ENCODE measurements around the gene CALD1.

The CALD1 gene

GRCh38 chr7:134870156-134870555, 90.7 kb downstream of the CALD1 start:
- DNase-seq, result no peak

GRCh38 chr7:134870781-134871180, 91.3 kb downstream of the CALD1 start:
- DNase-seq, result no peak

GRCh38 chr7:134873253-134873652, 93.8 kb downstream of the CALD1 start:
- no peak for DNase-seq

GRCh38 chr7:134874407-134874806, 95.0 kb downstream of the CALD1 start:
- DNase-seq, result no peak

GRCh38 chr7:134875867-134876266, 96.4 kb downstream of the CALD1 start:
- no peak for DNase-seq

- no peak for DNase-seq
These were observed 99.4 kb downstream of the CALD1 start for GRCh38 chr7:134878746-134879357.

DNA sequence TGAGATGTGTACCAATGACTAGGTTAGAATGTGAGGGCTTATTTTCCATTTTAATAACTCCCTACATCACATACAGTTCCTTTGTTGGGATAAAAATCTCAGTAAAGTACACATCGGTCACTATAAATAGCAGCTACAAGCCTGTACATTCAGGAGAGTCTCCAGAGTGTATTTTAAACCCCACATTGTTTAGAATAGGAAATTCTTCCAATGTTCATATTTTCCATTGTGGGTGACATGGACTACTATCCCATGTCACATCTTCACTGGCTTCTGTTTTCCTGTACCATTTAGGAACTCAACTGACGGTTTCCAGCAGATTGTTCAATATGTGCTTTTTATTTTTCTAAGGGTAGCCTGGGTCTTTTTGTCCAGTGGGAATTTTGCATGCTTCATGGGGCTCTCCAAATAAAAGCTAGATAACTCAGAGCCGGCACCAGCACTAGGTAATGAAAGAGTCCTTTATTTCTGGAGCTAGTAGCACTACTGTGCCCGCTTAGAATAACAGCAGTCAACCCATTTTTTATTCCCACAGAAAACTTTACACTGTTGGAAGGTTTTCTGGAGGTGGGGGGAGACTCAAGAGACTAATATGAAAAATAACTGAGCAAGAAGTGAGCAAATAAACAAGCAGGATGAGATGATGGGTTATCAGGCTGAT, 100.5 kb downstream of the CALD1 start:
- DNase-seq, result no peak

- no peak for DNase-seq
These were observed 103.0 kb downstream of the CALD1 start for GRCh38 chr7:134882481-134882880.

DNA sequence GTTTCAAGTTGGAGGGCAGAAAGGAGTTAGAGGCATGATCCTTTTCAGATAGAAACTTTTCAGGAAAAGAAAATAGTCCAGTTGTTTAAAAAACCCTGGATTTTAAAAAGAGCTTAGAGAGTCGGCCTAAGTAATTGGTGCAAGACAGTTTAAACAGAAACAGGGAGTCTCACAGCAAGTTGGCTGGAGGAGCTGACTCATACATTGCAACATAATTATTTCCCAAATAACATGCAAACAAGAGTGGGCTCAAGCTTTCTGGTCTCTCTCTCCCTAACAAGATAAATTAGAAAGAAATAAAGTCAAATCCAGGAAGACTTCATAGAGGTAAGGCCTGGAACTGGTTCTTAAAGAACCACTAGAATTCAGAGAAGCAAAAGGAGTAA, 106.5 kb downstream of the CALD1 start:
- no peak for DNase-seq

- no peak for DNase-seq
These were observed 107.1 kb downstream of the CALD1 start for GRCh38 chr7:134886353-134887057.

DNA sequence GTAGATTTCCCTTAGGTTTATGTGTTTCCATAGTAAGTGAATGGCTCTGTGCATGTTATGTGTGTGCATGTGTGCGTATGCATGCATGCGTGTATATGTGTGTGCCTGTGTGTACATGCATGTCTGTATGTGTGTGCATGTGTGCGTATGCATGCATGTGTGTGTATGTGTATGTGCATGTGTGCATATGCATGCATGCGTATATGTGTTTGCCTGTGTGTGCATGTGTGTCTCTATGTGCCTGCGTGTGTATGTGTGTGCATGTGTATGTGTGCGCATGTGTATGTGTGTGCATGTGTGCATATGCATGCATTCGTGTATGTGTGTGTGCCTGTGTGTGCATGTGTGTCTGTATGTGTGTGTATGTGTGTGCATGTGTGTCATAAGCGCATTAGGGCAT, 108.1 kb downstream of the CALD1 start:
- no peak for DNase-seq

GRCh38 chr7:134888141-134888740, 108.8 kb downstream of the CALD1 start:
- DNase-seq, result no peak

- DNase-seq, result no peak
These were observed 111.1 kb downstream of the CALD1 start for GRCh38 chr7:134890246-134891240.

DNA sequence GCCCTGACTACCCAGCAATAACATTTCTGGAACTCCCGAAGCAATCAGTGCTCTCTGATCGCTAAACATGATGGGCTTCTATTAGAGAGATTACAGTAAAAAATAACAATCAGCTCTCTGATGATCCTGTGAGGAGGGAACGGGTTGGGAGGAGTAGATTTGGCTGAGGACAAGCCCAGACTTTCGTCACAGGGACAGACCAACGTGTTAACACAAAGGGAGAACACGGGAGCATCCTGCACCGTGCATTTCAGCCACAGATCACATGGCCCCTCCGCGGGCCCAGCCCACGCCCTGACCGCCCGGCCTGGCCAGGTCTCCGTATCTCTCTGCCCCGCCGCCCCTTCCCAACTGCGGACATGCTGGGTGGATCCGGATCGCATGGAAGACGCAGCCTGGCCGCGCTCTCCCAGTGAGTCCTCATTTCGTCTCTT, 111.8 kb downstream of the CALD1 start:
- DNase-seq, result no peak

DNA sequence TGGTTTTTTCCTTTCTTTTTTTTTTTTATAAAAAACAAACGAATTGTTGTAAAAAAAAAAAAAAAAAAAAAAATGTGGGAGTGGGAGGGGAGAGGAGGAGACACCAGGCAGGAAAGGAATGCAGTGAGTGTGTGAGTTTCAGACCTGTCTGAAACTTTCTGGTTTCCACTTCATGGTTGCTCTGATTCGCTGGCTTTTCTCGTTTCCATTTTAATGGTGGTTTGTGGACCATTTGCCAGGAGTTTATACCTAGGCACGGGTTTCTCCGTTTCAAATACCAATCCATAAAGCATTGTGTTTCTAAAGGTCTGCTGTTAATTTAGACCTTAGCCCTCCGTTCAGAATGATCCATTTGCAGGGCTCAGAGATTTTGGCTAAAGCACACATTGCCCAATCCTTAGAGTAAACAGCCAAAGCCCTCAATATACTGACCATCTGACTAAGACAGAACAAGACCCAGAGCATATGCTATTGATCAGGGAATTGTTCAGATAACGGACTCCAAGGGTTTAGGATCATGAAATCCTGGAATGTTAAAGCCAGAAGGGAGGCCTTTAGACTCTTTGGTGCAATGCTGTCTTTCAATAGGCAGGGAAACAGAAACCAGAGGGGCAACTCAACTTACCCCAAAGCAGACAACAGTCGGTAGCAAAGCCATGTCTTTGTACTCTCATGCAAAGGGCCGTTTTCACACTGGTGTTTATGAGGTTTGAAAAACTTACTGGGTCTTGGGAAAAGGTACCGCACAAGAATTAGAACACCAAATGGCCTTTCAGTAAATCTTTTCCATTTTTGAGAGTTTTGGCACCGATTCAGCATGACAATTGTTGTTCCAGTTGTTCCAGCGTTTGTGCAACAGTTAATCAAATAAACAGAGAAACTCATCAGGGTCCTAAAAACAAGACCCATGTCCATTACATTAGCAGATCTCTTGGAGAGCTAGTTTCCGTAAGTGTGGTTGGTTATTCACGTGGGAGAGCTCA, 112.6 kb downstream of the CALD1 start:
- DNase-seq, result no peak

GRCh38 chr7:134892963-134893362, 113.5 kb downstream of the CALD1 start:
- no peak for DNase-seq

- DNase-seq, result no peak
These were observed 114.5 kb downstream of the CALD1 start for GRCh38 chr7:134893920-134894319.

DNA sequence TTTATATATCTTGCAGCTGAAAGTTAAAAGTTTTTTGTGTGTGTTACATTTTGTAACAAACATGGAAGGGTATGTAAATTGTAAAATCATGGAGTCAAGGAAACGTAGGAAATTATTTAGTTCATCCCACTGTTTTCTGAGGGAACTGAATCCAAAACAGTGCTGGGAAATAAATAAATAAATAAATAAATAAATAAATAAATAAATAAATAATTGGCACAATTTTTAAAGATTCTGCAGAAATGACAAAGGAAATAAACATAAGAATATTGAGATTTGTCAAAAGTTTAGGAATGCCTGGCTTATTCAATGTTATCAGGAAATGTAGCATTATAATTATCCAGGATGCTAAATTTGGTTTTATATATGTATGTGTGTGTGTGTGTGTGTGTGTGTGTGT, 115.5 kb downstream of the CALD1 start:
- no peak for DNase-seq

- no peak for DNase-seq
These were observed 116.6 kb downstream of the CALD1 start for GRCh38 chr7:134896073-134896472.

- DNase-seq, result no peak
These were observed 118.5 kb downstream of the CALD1 start for GRCh38 chr7:134897936-134898335.

DNA sequence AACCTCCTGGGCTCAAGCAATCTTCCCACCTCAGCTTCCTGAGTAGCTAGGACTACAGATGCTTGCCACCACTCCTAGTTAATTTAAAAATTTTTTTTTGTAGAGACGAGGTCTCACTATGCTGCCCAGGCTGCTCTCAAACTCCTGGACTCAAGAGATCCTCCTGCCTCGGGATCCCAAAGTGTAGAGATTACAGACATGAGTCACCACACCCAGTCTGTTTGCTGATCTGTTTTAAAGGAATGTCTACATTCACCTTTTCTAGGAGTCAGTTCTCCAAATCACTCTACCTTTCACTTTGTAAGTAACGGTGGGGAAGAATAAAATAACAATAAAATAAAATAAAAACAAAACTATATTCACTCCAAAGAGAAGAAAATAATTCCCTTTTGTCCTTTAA, 120.3 kb downstream of the CALD1 start:
- no peak for DNase-seq

Data from effector CD8-positive, alpha-beta T cell (primary cell).